Measurements from ENCODE around the gene SNX18. TPM values are rescaled to one million over a fixed set of nuclear protein-coding genes. Genes with fewer than 3 reads are reported as not detected.

The SNX18 gene
- total and polyA plus RNA-seq, 2 of the 8 experiments (the other 6 are each of a cell fraction or from before 2014, with no cell fraction given): 5.8 to 17.7 TPM

GRCh38 chr5:54579591-54580295 lies 62.2 kb downstream of the SNX18 start:
- no peak for FAIRE-seq

More at GRCh38 chr5:54579591-54580295, 62.2 kb downstream of the SNX18 start:
- no peak overlapping the region for H3K14ac ChIP-seq (ENCODE audit: insufficient read length)
- no peaks in the 10 kb centered on the region for H4K20me1 ChIP-seq (replicated peaks in 1 of 2; ENCODE audit: control insufficient read depth in 1 of 2, insufficient read depth in 2 of 2, low read length in 2 of 2)
- H3K23ac ChIP-seq (ENCODE audit: insufficient read length): no peak overlapping the region
- no peak overlapping the region for H3K4me3 ChIP-seq (ENCODE audit: extremely low read depth in 1 of 4, insufficient read depth in 2 of 4, low read depth in 3 of 4, low read length in 4 of 4)
- no peaks in the 10 kb centered on the region for H3K23me2 ChIP-seq (ENCODE audit: low read depth, low read length)
- H4K91ac ChIP-seq (replicated peaks; ENCODE audit: insufficient read length, low read length): no peak overlapping the region
- no peak overlapping the region for H2BK120ac ChIP-seq (replicated peaks; ENCODE audit: low read depth, low read length)
- H3K9ac ChIP-seq (replicated peaks in 1 of 4; ENCODE audit: extremely low read depth in 1 of 4, low read depth in 3 of 4, low read length in 3 of 4): no peak overlapping the region
- no peak overlapping the region for H2BK15ac ChIP-seq (ENCODE audit: low read length)
- H3K79me1 ChIP-seq (ENCODE audit: low read depth, low read length): no peaks in the 10 kb centered on the region
- H3K56ac ChIP-seq (replicated peaks; ENCODE audit: insufficient read length, low read depth, low read length): no peak overlapping the region
- ChIA-PET CTCF (ENCODE audit: partially characterized antibody) (interaction anchor here (1.0 to 1.5 kb wide), 2 partner anchors 27 to 273 kb away, joined by 3 to 4 read pairs; no protein-coding TSS in a partner anchor), POLR2A (ENCODE audit: partially characterized antibody) (no interaction called here)
- no peak overlapping the region for H3K4me2 ChIP-seq (ENCODE audit: insufficient read depth in 1 of 2, low read depth in 2 of 2, low read length in 2 of 2)
- no peaks in the 10 kb centered on the region for H3K79me2 ChIP-seq (ENCODE audit: control insufficient read depth in 1 of 2, insufficient read depth in 2 of 2, low read length in 2 of 2)
- no peak overlapping the region for H3K4ac ChIP-seq (replicated peaks; ENCODE audit: insufficient read length, low read depth, low read length)
- H2BK20ac ChIP-seq (ENCODE audit: low read length): no peak overlapping the region
- no peak overlapping the region for H3K18ac ChIP-seq (ENCODE audit: extremely low read depth, low read length)
- H3K27me3 ChIP-seq (replicated peaks in 1 of 4; ENCODE audit: control insufficient read depth in 3 of 4, extremely low read depth in 1 of 4, insufficient read depth in 3 of 4, low read length in 3 of 4): no peaks in the 10 kb centered on the region
- H2AK5ac ChIP-seq (ENCODE audit: low read depth, low read length): no peak overlapping the region
- H3K4me1 ChIP-seq (replicated peaks in 1 of 4; ENCODE audit: control insufficient read depth in 3 of 4, insufficient read depth in 4 of 4, low read length in 3 of 4): no peaks in the 10 kb centered on the region; a peak in 1 of 7 replicates
- no peak overlapping the region for H3K27ac ChIP-seq (ENCODE audit: low read depth, low read length)
- 94% methylated on average over 1 of the region's 1 CpG; no CpG with 5 or more reads in 1 of the 2 experiments for WGBS, 2 experiments (ENCODE audit: extremely low coverage in 1 of 2, insufficient coverage in 1 of 2, insufficient read length in 1 of 2, insufficient replicate concordance in 2 of 2, low coverage in 1 of 2, low lambda C conversion rate in 2 of 2, missing lambda C conversion rate in 1 of 2)
- H2BK5ac ChIP-seq (ENCODE audit: low read depth, low read length): no peak overlapping the region
- no peak overlapping the region for H4K8ac ChIP-seq (ENCODE audit: extremely low read depth, insufficient read depth, low read length)
- DNase-seq (ENCODE audit: low read depth in 1 of 2, low spot score in 2 of 2): no peak
- H2BK12ac ChIP-seq (ENCODE audit: low read depth, low read length): no peak overlapping the region
- H3K36me3 ChIP-seq (ENCODE audit: control insufficient read depth in 2 of 4, insufficient read depth in 4 of 4, low read length in 3 of 4): no peaks in the 10 kb centered on the region
- TF ChIP-seq GABPA (IDR thresholded peaks at IDR 0.05; ENCODE audit: borderline replicate concordance, insufficient read depth, low read length) (no peak), SP2 (IDR thresholded peaks at IDR 0.05; ENCODE audit: low read length) (no peak), CBX5 (IDR thresholded peaks at IDR 0.05; ENCODE audit: low read depth, low read length) (no peak), RNF2 (IDR thresholded peaks at IDR 0.05; ENCODE audit: borderline replicate concordance, low read depth, low read length, missing control alignments, poor library complexity, severe bottlenecking) (no peak), SIN3A (conservative IDR thresholded peaks at IDR 0.05 in 1 of 2, IDR thresholded peaks at IDR 0.05 in 1 of 2; ENCODE audit: low read depth in 1 of 2, low read length in 2 of 2) (no peak), SRF (IDR thresholded peaks at IDR 0.05; ENCODE audit: low read depth, low read length) (no peak), MAX (IDR thresholded peaks at IDR 0.05) (no peak), USF2 (IDR thresholded peaks at IDR 0.05; ENCODE audit: low read length) (no peak)
- H2AFZ ChIP-seq (ENCODE audit: low read length): no peak overlapping the region
- no peaks in the 10 kb centered on the region for H3K9me3 ChIP-seq (ENCODE audit: insufficient read depth in 2 of 2, low read depth in 1 of 2, low read length in 1 of 2)
- no peak overlapping the region for H4K5ac ChIP-seq (ENCODE audit: insufficient read length, low read depth, low read length)

Data from H1 (cell line).